H1 (cell line): ENCODE data around the gene AKR1D1. TPM values are rescaled to one million over a fixed set of nuclear protein-coding genes. Genes with fewer than 3 reads are reported as not detected.

Experiments
- CTCF ChIA-PET: fragments of 300-600 bp; sonication (Branson Sonifier 250); formaldehyde crosslinking; loops from one replicate; lab custom pipeline; 2021; ENCODE audit not compliant: partially characterized antibody; lab: Charles Lee
- POLR2A ChIA-PET: fragments of 300-600 bp; sonication (Branson Sonifier 250); formaldehyde crosslinking; loops from one replicate; lab custom pipeline; 2021; ENCODE audit warnings: inconsistent platforms; ENCODE audit not compliant: partially characterized antibody; lab: Charles Lee
- DNase-seq, 2 experiments: peaks; one replicate each; pipeline versions ENCODE4 v3.0.0 to v3.0.0-alpha.2; 2010 to 2022; ENCODE audit warnings: low spot score in 2 of 2, low read depth in 1 of 2, mixed read lengths in 1 of 2
- FAIRE-seq: peaks from 2 replicates; lab custom pipeline; 2011; peaks lifted over from hg19 to GRCh38; lab: Jason Lieb, UNC
- H2AFZ ChIP-seq: 2 replicates; pipeline ENCODE4 v1.8.1; 2012; ENCODE audit warnings: low read length, inconsistent platforms
- H2AK5ac ChIP-seq: 2 replicates; pipeline ENCODE4 v1.6.1; 2013; ENCODE audit warnings: low read depth, low read length
- H2BK120ac ChIP-seq: replicated peaks from 2 replicates; pipeline ENCODE3; 2013; ENCODE audit warnings: low read depth, low read length, inconsistent platforms
- H2BK12ac ChIP-seq: 2 replicates; pipeline ENCODE4 v1.6.1; 2013; ENCODE audit warnings: low read depth, low read length
- H2BK15ac ChIP-seq: 2 replicates; pipeline ENCODE4 v1.6.1; 2013; ENCODE audit warnings: low read length
- H2BK20ac ChIP-seq: 2 replicates; pipeline ENCODE4 v1.6.1; 2013; ENCODE audit warnings: low read length
- H2BK5ac ChIP-seq: 2 replicates; pipeline ENCODE4 v1.6.1; 2013; ENCODE audit warnings: low read depth, low read length
- H3K14ac ChIP-seq: 2 replicates; pipeline ENCODE4 v1.6.1; 2013; ENCODE audit warnings: inconsistent platforms; ENCODE audit not compliant: insufficient read length
- H3K18ac ChIP-seq: 2 replicates; pipeline ENCODE4 v1.6.1; 2013; ENCODE audit warnings: low read length; ENCODE audit errors: extremely low read depth
- H3K23ac ChIP-seq: 2 replicates; pipeline ENCODE4 v1.6.1; 2013; ENCODE audit warnings: inconsistent platforms; ENCODE audit not compliant: insufficient read length
- H3K23me2 ChIP-seq: 2 replicates; pipeline ENCODE4 v1.6.1; 2013; ENCODE audit warnings: low read depth, low read length
- H3K27ac ChIP-seq: 2 replicates; pipeline ENCODE4 v1.6.1; 2011; ENCODE audit warnings: low read depth, low read length, inconsistent platforms
- H3K27me3 ChIP-seq, 4 experiments: replicated peaks in 1 of 4; 1 replicate in 1 of 4; 2 replicates in 3 of 4; pipeline versions ENCODE4 v1.6.1 to v1.8.1; 2011 to 2013; ENCODE audit warnings: low read length in 3 of 4, mild to moderate bottlenecking in 3 of 4, inconsistent platforms in 2 of 4, mixed read lengths in 2 of 4, moderate library complexity in 1 of 4; ENCODE audit not compliant: control insufficient read depth in 3 of 4, insufficient read depth in 3 of 4; ENCODE audit errors: extremely low read depth in 1 of 4
- H3K36me3 ChIP-seq, 4 experiments: 2 replicates each; pipeline versions ENCODE4 v1.6.1 to v1.8.1; 2011 to 2013; ENCODE audit warnings: mild to moderate bottlenecking in 4 of 4, low read length in 3 of 4, moderate library complexity in 2 of 4, control low read depth in 1 of 4, inconsistent platforms in 1 of 4; ENCODE audit not compliant: insufficient read depth in 4 of 4, control insufficient read depth in 2 of 4
- H3K4ac ChIP-seq: replicated peaks from 2 replicates; pipeline ENCODE3; 2013; ENCODE audit warnings: low read length, low read depth, mixed read lengths, inconsistent platforms; ENCODE audit not compliant: insufficient read length
- H3K4me1 ChIP-seq, 4 experiments: replicated peaks in 1 of 4; 1 replicate in 1 of 4; 2 replicates in 3 of 4; pipeline versions ENCODE4 v1.6.1 to v1.8.1; 2011 to 2013; ENCODE audit warnings: low read length in 3 of 4, inconsistent platforms in 2 of 4, mixed read lengths in 1 of 4; ENCODE audit not compliant: insufficient read depth in 4 of 4, control insufficient read depth in 3 of 4
- H3K4me2 ChIP-seq, 2 experiments: 2 replicates each; pipeline versions ENCODE4 v1.6.1 to v1.8.1; 2011 to 2013; ENCODE audit warnings: low read depth in 2 of 2, low read length in 2 of 2, control low read depth in 1 of 2, inconsistent platforms in 1 of 2, mild to moderate bottlenecking in 1 of 2; ENCODE audit not compliant: insufficient read depth in 1 of 2
- H3K4me3 ChIP-seq, 4 experiments: fragments of 200-600, 300-600 bp in 1 of 4; sonication (generic), shearing (Covaris generic), sonication (Bioruptor Twin) in 1 of 4; 2 replicates each; pipeline versions ENCODE4 v1.5.1 to v1.8.1; 2011 to 2016; ENCODE audit warnings: low read length in 4 of 4, low read depth in 3 of 4, control low read depth in 2 of 4, inconsistent platforms in 2 of 4, mild to moderate bottlenecking in 2 of 4, mixed read lengths in 1 of 4, moderate library complexity in 1 of 4; ENCODE audit not compliant: insufficient read depth in 2 of 4; ENCODE audit errors: extremely low read depth in 1 of 4
- H3K56ac ChIP-seq: replicated peaks from 2 replicates; pipeline ENCODE3; 2013; ENCODE audit warnings: low read depth, mild to moderate bottlenecking, mixed read lengths, low read length, inconsistent platforms; ENCODE audit not compliant: insufficient read length
- H3K79me1 ChIP-seq: 2 replicates; pipeline ENCODE4 v1.6.1; 2013; ENCODE audit warnings: low read depth, low read length, control low read depth
- H3K79me2 ChIP-seq, 2 experiments: 2 replicates each; pipeline versions ENCODE4 v1.6.1 to v1.8.1; 2012 to 2013; ENCODE audit warnings: low read length in 2 of 2, mild to moderate bottlenecking in 2 of 2, inconsistent platforms in 1 of 2; ENCODE audit not compliant: insufficient read depth in 2 of 2, control insufficient read depth in 1 of 2
- H3K9ac ChIP-seq, 4 experiments: replicated peaks in 1 of 4; 1 replicate in 1 of 4; 2 replicates in 3 of 4; pipeline versions ENCODE4 v1.6.1 to v1.8.1; 2011 to 2013; ENCODE audit warnings: low read depth in 3 of 4, low read length in 3 of 4, control low read depth in 2 of 4, mild to moderate bottlenecking in 2 of 4, moderate library complexity in 2 of 4, inconsistent platforms in 1 of 4; ENCODE audit errors: extremely low read depth in 1 of 4
- H3K9me3 ChIP-seq, 2 experiments: 2 replicates each; pipeline versions ENCODE4 v1.6.1 to v1.8.1; 2012 to 2013; ENCODE audit warnings: mild to moderate bottlenecking in 2 of 2, moderate library complexity in 2 of 2, control low read depth in 1 of 2, inconsistent platforms in 1 of 2, low read depth in 1 of 2, low read length in 1 of 2, mixed read lengths in 1 of 2; ENCODE audit not compliant: insufficient read depth in 2 of 2
- H4K20me1 ChIP-seq, 2 experiments: replicated peaks in 1 of 2; 2 replicates each; pipeline versions ENCODE3 to v1.8.1; 2011 to 2013; ENCODE audit warnings: inconsistent platforms in 2 of 2, low read length in 2 of 2, mild to moderate bottlenecking in 1 of 2; ENCODE audit not compliant: insufficient read depth in 2 of 2, control insufficient read depth in 1 of 2
- H4K5ac ChIP-seq: 2 replicates; pipeline ENCODE4 v1.6.1; 2013; ENCODE audit warnings: low read length, low read depth, mixed read lengths, inconsistent platforms; ENCODE audit not compliant: insufficient read length
- H4K8ac ChIP-seq: 2 replicates; pipeline ENCODE4 v1.8.0; 2013; ENCODE audit warnings: mild to moderate bottlenecking, moderate library complexity, low read length, inconsistent platforms; ENCODE audit not compliant: insufficient read depth; ENCODE audit errors: extremely low read depth
- H4K91ac ChIP-seq: replicated peaks from 2 replicates; pipeline ENCODE3; 2013; ENCODE audit warnings: low read length, mixed read lengths, inconsistent platforms; ENCODE audit not compliant: insufficient read length
- BRCA1 ChIP-seq: IDR thresholded peaks from 2 replicates; pipeline ENCODE4 v1.6.1; 2012; ENCODE audit warnings: low read depth, low read length, improper control_type of control experiment
- HDAC2 ChIP-seq, 2 experiments: fragments of 300-600 bp in 1 of 2; sonication (generic) in 1 of 2; IDR thresholded peaks; 2 replicates each; pipeline ENCODE4 v1.6.1; 2011 to 2012; ENCODE audit warnings: low read depth in 2 of 2, low read length in 2 of 2, mild to moderate bottlenecking in 2 of 2, moderate library complexity in 2 of 2, borderline replicate concordance in 1 of 2, inconsistent platforms in 1 of 2
- JUN ChIP-seq: IDR thresholded peaks from 2 replicates; pipeline ENCODE4 v1.6.1; 2011; ENCODE audit warnings: low read depth, mild to moderate bottlenecking, improper control_type of control experiment, low read length
- POLR2A ChIP-seq, 2 experiments: IDR thresholded peaks; 1 replicate in 1 of 2; 2 replicates in 1 of 2; pipeline ENCODE4 v1.6.1; 2011; ENCODE audit warnings: low read depth in 2 of 2, low read length in 2 of 2, mild to moderate bottlenecking in 2 of 2; ENCODE audit errors: control extremely low read depth in 1 of 2
- SIRT6 ChIP-seq: IDR thresholded peaks from one replicate; pipeline ENCODE4 v1.7.1; 2012; ENCODE audit warnings: low read length, inconsistent platforms
- SP1 ChIP-seq: IDR thresholded peaks from 2 replicates; pipeline ENCODE4 v1.6.1; 2011; ENCODE audit warnings: low read depth, low read length
- SRF ChIP-seq: IDR thresholded peaks from 2 replicates; pipeline ENCODE4 v1.6.1; 2011; ENCODE audit warnings: mild to moderate bottlenecking, low read depth, low read length, moderate library complexity
- WGBS, 2 experiments: shearing (Covaris generic) in 1 of 2; methylation state at CpG; one replicate each; pipeline versions ENCODE4 v1.1.6 to v1.1.7; 2013 to 2015; ENCODE audit warnings: low lambda C conversion rate in 2 of 2, mixed read lengths in 2 of 2, inconsistent platforms in 1 of 2, low coverage in 1 of 2, missing lambda C conversion rate in 1 of 2; ENCODE audit not compliant: insufficient replicate concordance in 2 of 2, insufficient coverage in 1 of 2, insufficient read length in 1 of 2; ENCODE audit errors: extremely low coverage in 1 of 2, missing lambda C conversion rate in 1 of 2; 5-methylcytosine and 5-hydroxymethylcytosine counted together
- polyA plus RNA-seq, 7 experiments: library from polyadenylated mRNA; depleted of rRNA in 3 of 7; stranded (reverse) in 5 of 7; unstranded in 2 of 7; fragments of >200 nt in 5 of 7; fragments of 200-250 nt in 2 of 7; gene quantifications; 1 replicate in 5 of 7; 2 replicates in 1 of 7; 4 replicates in 1 of 7; pipeline versions ENCODE4 v1.2.1 to v1.2.3, GENCODE V29; 2011 to 2013; ENCODE audit warnings: missing spikeins in 2 of 7, mixed read lengths in 2 of 7
- total RNA-seq: library from RNA; stranded (reverse); fragmentation: NEBNext Ultra II Directional; extraction: Animal tissue kit (Norgen Biotek cat#: 25700); gene quantifications from 2 replicates; pipeline ENCODE4 v1.2.1, GENCODE V29; 2021
- TF ChIP-seq, protein P1 (sequence below), 3 experiments: IDR thresholded peaks; 1 replicate in 2 of 3; 2 replicates in 1 of 3; pipeline versions ENCODE4 v1.5.1 to v1.6.1; 2011; ENCODE audit warnings: low read length in 3 of 3, mild to moderate bottlenecking in 3 of 3, inconsistent platforms in 2 of 3, low read depth in 1 of 3, moderate library complexity in 1 of 3; ENCODE audit not compliant: insufficient read depth in 1 of 3; ENCODE audit errors: control extremely low read depth in 1 of 3

The AKR1D1 gene
- total and polyA plus RNA-seq, 2 of the 8 experiments (the other 6 are each of a cell fraction or from before 2014, with no cell fraction given), result not detected

GRCh38 chr7:138126928-138127327 lies 50.7 kb downstream of the AKR1D1 start:
- no peak overlapping the region for H3K23ac ChIP-seq
- H3K18ac ChIP-seq, result no peak overlapping the region
- TF ChIP-seq SIRT6 (no peak), BRCA1 (no peak), HDAC2 (IDR thresholded peaks at IDR 0.05; ENCODE audit: borderline replicate concordance in 1 of 2, low read depth in 2 of 2, low read length in 2 of 2) (no peak), JUN (no peak), SRF (no peak), POLR2A (IDR thresholded peaks at IDR 0.05; ENCODE audit: control extremely low read depth in 1 of 2, low read depth in 2 of 2, low read length in 2 of 2) (no peak), SP1 (no peak)
- TF ChIP-seq, protein P1, sequence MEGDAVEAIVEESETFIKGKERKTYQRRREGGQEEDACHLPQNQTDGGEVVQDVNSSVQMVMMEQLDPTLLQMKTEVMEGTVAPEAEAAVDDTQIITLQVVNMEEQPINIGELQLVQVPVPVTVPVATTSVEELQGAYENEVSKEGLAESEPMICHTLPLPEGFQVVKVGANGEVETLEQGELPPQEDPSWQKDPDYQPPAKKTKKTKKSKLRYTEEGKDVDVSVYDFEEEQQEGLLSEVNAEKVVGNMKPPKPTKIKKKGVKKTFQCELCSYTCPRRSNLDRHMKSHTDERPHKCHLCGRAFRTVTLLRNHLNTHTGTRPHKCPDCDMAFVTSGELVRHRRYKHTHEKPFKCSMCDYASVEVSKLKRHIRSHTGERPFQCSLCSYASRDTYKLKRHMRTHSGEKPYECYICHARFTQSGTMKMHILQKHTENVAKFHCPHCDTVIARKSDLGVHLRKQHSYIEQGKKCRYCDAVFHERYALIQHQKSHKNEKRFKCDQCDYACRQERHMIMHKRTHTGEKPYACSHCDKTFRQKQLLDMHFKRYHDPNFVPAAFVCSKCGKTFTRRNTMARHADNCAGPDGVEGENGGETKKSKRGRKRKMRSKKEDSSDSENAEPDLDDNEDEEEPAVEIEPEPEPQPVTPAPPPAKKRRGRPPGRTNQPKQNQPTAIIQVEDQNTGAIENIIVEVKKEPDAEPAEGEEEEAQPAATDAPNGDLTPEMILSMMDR (IDR thresholded peaks at IDR 0.05; ENCODE audit: control extremely low read depth in 1 of 3, insufficient read depth in 1 of 3, low read depth in 1 of 3, low read length in 3 of 3), result no peak

More at GRCh38 chr7:138126928-138127327, 50.7 kb downstream of the AKR1D1 start:
- no peaks in the 10 kb centered on the region for H3K79me2 ChIP-seq
- FAIRE-seq (no peak), DNase-seq (no peak)
- no peak overlapping the region for H2BK5ac ChIP-seq
- no peak overlapping the region for H2BK12ac ChIP-seq
- ChIA-PET CTCF (interaction anchor here (0.9 kb wide), 1 partner anchor 17 kb away, joined by 3 read pairs; no protein-coding TSS in a partner anchor), POLR2A (interaction anchor here (1.3 kb wide), 1 partner anchor 16 kb away, joined by 3 read pairs; no protein-coding TSS in a partner anchor)
- H3K4me1 ChIP-seq, result peaks cover 0 to 3% (median 0%) of the 10 kb centered on the region in 4 experiments; a peak in 1 of 7 replicates
- no peak overlapping the region for H3K4me2 ChIP-seq
- no peak overlapping the region for H3K4me3 ChIP-seq
- H3K23me2 ChIP-seq, result peaks cover 1% of the 10 kb centered on the region; the same call in 1 of the 2 replicates
- H2BK20ac ChIP-seq, result no peak overlapping the region
- WGBS, 2 experiments, result 100% methylated on average over 2 of the region's 2 CpGs; no CpG with 5 or more reads in 1 of the 2 experiments
- H2AK5ac ChIP-seq, result no peak overlapping the region
- no peak overlapping the region for H3K14ac ChIP-seq
- H3K56ac ChIP-seq, result peak overlapping the region; percentile 42
- H4K20me1 ChIP-seq, result no peaks in the 10 kb centered on the region
- no peaks in the 10 kb centered on the region for H3K79me1 ChIP-seq
- H3K27me3 ChIP-seq, result no peaks in the 10 kb centered on the region; a peak in 1 of 7 replicates
- no peak overlapping the region for H2BK15ac ChIP-seq
- no peak overlapping the region for H4K5ac ChIP-seq
- H4K91ac ChIP-seq, result no peak overlapping the region
- no peak overlapping the region for H3K4ac ChIP-seq
- peaks cover 13% of the 10 kb centered on the region in 2 experiments; a peak in 3 of 4 replicates for H3K9me3 ChIP-seq
- no peak overlapping the region for H2AFZ ChIP-seq
- H3K9ac ChIP-seq, result no peak overlapping the region
- no peaks in the 10 kb centered on the region for H3K36me3 ChIP-seq
- H2BK120ac ChIP-seq, result no peak overlapping the region
- H3K27ac ChIP-seq, result no peak overlapping the region
- no peak overlapping the region for H4K8ac ChIP-seq
